ENCODE results near the gene PWP1.

- TF ChIP-seq CTCF (IDR thresholded peaks at IDR 0.05) (no peak), EZH2phosphoT487 (IDR thresholded peaks at IDR 0.05) (no peak), EZH2 (IDR thresholded peaks at IDR 0.05) (no peak)
Measured at GRCh38 chr12:107759410-107759809, 73.8 kb downstream of the PWP1 start.
